ENCODE measurements around the gene GGA3.
"Not testable (repeated sequence)": the region's sequence is repeated elsewhere in the genome, so short reads cannot be mapped to it uniquely, and the experiment has no call there.

Gene GGA3

GRCh38 chr17:75272848-75273184 lies 11.4 kb upstream of the GGA3 start:
- no peak for DNase-seq (ENCODE audit: low read depth)

- no peak for DNase-seq (ENCODE audit: low read depth)
These were observed 10.8 kb upstream of the GGA3 start for GRCh38 chr17:75271955-75272847.

- DNase-seq (ENCODE audit: low read depth) = no peak
These were observed 10.0 kb upstream of the GGA3 start for GRCh38 chr17:75271233-75271954.

GRCh38 chr17:75270966-75271232 lies 9.5 kb upstream of the GGA3 start, which contains the start of gene MIF4GD:
Gene MIF4GD, minus strand, starts transcription at chr17:75271231. Its CDS starts 1,036 bp downstream, at chr17:75270195.
- DNase-seq (ENCODE audit: low read depth) = no peak

- no peak for DNase-seq (ENCODE audit: low read depth)
These were observed 9.0 kb upstream of the GGA3 start for GRCh38 chr17:75270218-75270965.

GRCh38 chr17:75269844-75270217 lies 8.4 kb upstream of the GGA3 start:
- DNase-seq (ENCODE audit: low read depth) = no peak

GRCh38 chr17:75267411-75268232 lies 6.2 kb upstream of the GGA3 start:
- no peak for DNase-seq (ENCODE audit: low read depth)

GRCh38 chr17:75267153-75267410 lies 5.7 kb upstream of the GGA3 start:
- DNase-seq (ENCODE audit: low read depth) = no peak

GRCh38 chr17:75266316-75267152 lies 5.1 kb upstream of the GGA3 start:
- no peak for DNase-seq (ENCODE audit: low read depth)

GRCh38 chr17:75265614-75266315 lies 4.4 kb upstream of the GGA3 start:
- no peak for DNase-seq (ENCODE audit: low read depth)

GRCh38 chr17:75263055-75263454 lies 1.6 kb upstream of the GGA3 start:
- no peak for DNase-seq (ENCODE audit: low read depth)

- no peak for DNase-seq (ENCODE audit: low read depth)
These were observed 753 bp upstream of the GGA3 start for GRCh38 chr17:75262112-75262606.

GRCh38 chr17:75260641-75261335 lies 618 bp downstream of the GGA3 start:
- no peak for DNase-seq (ENCODE audit: low read depth)

GRCh38 chr17:75257228-75257627 lies 4.2 kb downstream of the GGA3 start:
- DNase-seq (ENCODE audit: low read depth) = not testable (repeated sequence)

GRCh38 chr17:75255954-75256698 lies 5.3 kb downstream of the GGA3 start:
- DNase-seq (ENCODE audit: low read depth) = not testable (repeated sequence)

GRCh38 chr17:75252039-75252816 lies 9.2 kb downstream of the GGA3 start:
- DNase-seq (ENCODE audit: low read depth) = no peak

- DNase-seq (ENCODE audit: low read depth) = no peak
These were observed 11.4 kb downstream of the GGA3 start for GRCh38 chr17:75250009-75250471.

GRCh38 chr17:75249564-75249963 lies 11.8 kb downstream of the GGA3 start:
- no peak for DNase-seq (ENCODE audit: low read depth)
